ENCODE results near the gene EME2. TPM values are rescaled to one million over a fixed set of nuclear protein-coding genes. Genes with fewer than 3 reads are reported as not detected.
A peak's percentile ranks its signal among the peaks of the same experiment; 100 is the strongest.

EME2 gene
- total and polyA plus RNA-seq, 3 donors from 2014 or later, result 12.5 to 34.2 (median 20.3) TPM

GRCh38 chr16:1774448-1774780 is 1.8 kb downstream of the EME2 start:
- DNase-seq, result no peak
- peaks cover 27% of the 10 kb centered on the region for H3K4me1 ChIP-seq
- peak overlapping the region in 1 of 2 donors; percentile 87 for H3K27ac ChIP-seq
- H3K27me3 ChIP-seq, result no peaks in the 10 kb centered on the region
- no peak overlapping the region for H3K4me3 ChIP-seq
- WGBS, 2 donors, result 75 to 82% methylated on average over 7 of the region's 7 CpGs
- no peak for TF ChIP-seq POLR2A (IDR thresholded peaks at IDR 0.05)
- TF ChIP-seq, protein P1, sequence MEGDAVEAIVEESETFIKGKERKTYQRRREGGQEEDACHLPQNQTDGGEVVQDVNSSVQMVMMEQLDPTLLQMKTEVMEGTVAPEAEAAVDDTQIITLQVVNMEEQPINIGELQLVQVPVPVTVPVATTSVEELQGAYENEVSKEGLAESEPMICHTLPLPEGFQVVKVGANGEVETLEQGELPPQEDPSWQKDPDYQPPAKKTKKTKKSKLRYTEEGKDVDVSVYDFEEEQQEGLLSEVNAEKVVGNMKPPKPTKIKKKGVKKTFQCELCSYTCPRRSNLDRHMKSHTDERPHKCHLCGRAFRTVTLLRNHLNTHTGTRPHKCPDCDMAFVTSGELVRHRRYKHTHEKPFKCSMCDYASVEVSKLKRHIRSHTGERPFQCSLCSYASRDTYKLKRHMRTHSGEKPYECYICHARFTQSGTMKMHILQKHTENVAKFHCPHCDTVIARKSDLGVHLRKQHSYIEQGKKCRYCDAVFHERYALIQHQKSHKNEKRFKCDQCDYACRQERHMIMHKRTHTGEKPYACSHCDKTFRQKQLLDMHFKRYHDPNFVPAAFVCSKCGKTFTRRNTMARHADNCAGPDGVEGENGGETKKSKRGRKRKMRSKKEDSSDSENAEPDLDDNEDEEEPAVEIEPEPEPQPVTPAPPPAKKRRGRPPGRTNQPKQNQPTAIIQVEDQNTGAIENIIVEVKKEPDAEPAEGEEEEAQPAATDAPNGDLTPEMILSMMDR (IDR thresholded peaks at IDR 0.05), result no peak
- no peaks in the 10 kb centered on the region for H3K36me3 ChIP-seq (ENCODE audit: low read depth, missing control alignments)
- intact Hi-C loops (cut with DNase I; ENCODE audit: low total_unique reads), result no loop called here
- H3K9me3 ChIP-seq, result no peaks in the 10 kb centered on the region

GRCh38 chr16:1775006-1775845 is 2.6 kb downstream of the EME2 start:
- no peak for DNase-seq
- no peak for TF ChIP-seq POLR2A (IDR thresholded peaks at IDR 0.05)
- TF ChIP-seq, protein P1 (IDR thresholded peaks at IDR 0.05), result no peak
- intact Hi-C loops (cut with DNase I; ENCODE audit: low total_unique reads), result no loop called here
- Histone ChIP-seq H3K4me3 (no peak overlapping the region), H3K27me3 (no peaks in the 10 kb centered on the region), H3K36me3 (ENCODE audit: low read depth, missing control alignments) (no peaks in the 10 kb centered on the region), H3K4me1 (peaks cover 21% of the 10 kb centered on the region), H3K27ac (no peak overlapping the region), H3K9me3 (no peaks in the 10 kb centered on the region)
- 92 to 94% methylated on average over 16 to 30 of the region's 30 CpGs for WGBS, 2 donors

DNA sequence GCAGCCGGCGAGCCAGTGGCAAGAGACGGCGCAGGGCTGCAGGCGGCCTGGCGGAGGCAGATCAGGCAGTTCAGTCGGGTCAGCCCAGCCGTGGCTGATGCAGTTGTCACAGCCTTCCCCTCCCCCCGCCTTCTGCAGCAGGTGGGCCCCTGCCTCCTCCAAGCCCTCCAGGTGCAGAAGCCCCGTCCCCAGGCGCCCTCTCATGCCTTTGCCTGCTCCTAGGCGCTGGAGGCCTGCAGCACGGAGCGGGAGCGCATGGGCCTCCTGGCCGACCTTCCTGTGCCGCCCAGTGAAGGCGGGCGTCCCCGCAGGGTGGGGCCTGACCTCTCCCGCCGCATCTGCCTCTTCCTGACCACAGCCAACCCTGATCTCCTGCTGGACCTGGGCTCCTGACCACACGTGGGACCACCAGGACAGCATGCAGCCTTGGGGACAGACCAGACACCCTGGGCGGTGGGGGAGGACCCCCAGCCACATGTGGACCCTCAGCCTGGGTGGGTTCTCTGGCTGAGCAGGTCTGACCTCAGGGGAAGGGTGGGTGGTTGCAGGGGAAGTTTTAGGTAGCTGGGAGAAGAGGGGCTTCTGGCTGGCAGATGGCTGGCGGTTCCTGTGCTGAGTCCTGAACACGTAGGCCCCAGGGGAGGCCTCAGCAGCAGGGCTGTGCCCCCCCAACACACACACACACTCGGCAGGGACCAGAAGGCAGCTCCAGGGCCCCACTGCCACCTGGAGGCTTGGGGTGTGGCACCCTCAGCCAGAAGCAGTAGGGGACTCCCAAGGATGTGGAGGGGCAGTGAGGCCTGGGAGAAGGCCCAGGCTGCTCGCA is 3.4 kb downstream of the EME2 start:
- TF ChIP-seq, protein P1 (IDR thresholded peaks at IDR 0.05), result no peak
- no peak for TF ChIP-seq POLR2A (IDR thresholded peaks at IDR 0.05)
- intact Hi-C loops (cut with DNase I; ENCODE audit: low total_unique reads), result no loop called here
- Histone ChIP-seq H3K36me3 (ENCODE audit: low read depth, missing control alignments) (no peaks in the 10 kb centered on the region), H3K9me3 (no peaks in the 10 kb centered on the region), H3K4me3 (no peak overlapping the region), H3K27ac (no peak overlapping the region), H3K27me3 (no peaks in the 10 kb centered on the region), H3K4me1 (peaks cover 17% of the 10 kb centered on the region)
- WGBS, 2 donors, result 82 to 92% methylated on average over 5 to 28 of the region's 28 CpGs
- no peak for DNase-seq

DNA sequence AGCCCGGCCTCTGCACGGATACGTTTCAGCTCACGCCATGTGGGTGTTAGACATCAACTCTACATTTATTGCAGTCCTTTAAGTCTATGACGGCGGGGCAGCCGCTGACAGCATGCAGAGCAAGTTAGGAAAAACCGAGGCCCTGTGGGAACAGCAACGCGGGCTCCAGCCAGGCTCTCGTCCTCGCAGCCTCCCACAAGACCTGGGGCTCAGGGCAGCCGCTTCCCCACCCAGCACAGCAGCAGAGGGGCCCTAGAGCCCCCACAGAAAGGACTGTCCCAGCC is 4.0 kb downstream of the EME2 start:
- Histone ChIP-seq H3K4me3 (no peak overlapping the region), H3K9me3 (no peaks in the 10 kb centered on the region), H3K27ac (no peak overlapping the region), H3K27me3 (no peaks in the 10 kb centered on the region), H3K4me1 (peaks cover 22% of the 10 kb centered on the region), H3K36me3 (ENCODE audit: low read depth, missing control alignments) (no peaks in the 10 kb centered on the region)
- 81 to 91% methylated on average over 12 to 13 of the region's 13 CpGs for WGBS, 2 donors
- TF ChIP-seq POLR2A (IDR thresholded peaks at IDR 0.05), result no peak
- TF ChIP-seq, protein P1 (IDR thresholded peaks at IDR 0.05), result no peak
- no peak for DNase-seq
- intact Hi-C loops (cut with DNase I; ENCODE audit: low total_unique reads), result no loop called here

Measured in testis (tissue), 3 donors.